ENCODE results near the gene CCDC85B. TPM values are rescaled to one million over a fixed set of nuclear protein-coding genes. Genes with fewer than 3 reads are reported as not detected.

The CCDC85B gene
- polyA plus RNA-seq, 1 experiment: 33.4 TPM

DNA sequence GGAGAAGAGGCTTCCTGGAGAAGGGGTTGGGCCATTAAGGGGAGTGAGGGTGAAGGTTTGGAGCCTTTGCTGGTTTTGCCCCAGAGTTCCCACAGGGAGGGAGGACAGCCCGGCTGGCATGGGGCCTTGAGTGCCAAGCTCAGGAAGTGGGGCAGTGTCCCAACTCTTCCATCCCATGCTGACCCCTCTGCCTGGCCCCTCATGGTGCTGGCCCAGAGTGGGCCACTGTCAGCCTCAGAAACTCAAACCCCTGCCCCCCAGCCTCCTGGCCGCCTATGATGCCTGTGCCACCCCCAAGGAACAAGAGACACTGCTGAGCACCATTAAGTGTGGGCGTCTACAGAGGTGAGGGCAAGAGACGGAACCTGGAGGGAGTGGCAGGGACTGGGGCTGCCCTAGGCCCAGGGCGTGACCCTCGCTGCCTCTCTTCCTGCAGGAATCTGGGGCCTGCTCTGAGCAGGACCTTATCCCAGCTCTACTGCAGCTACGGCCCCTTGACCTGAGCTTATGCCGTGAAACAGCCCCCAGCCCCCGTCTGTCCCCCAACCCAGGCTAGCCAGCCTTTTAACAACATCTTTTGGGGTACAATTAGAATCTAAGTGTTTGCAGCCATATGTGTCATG, 24.8 kb upstream of the CCDC85B start:
- ChIA-PET CTCF (interaction anchor here (0.9 to 1.6 kb wide), 3 partner anchors 19 to 146 kb away, joined by 3 to 8 read pairs (median 4); partner anchors contain the start of gene FIBP), POLR2A (interaction anchor here (0.6 kb wide), 1 partner anchor 9 kb away, joined by 4 read pairs; no protein-coding TSS in a partner anchor)
- Histone ChIP-seq H3K27me3 (ENCODE audit: control insufficient read depth, insufficient read depth, low read length) (no peaks in the 10 kb centered on the region), H3K4me3 (ENCODE audit: low read depth, low read length) (no peak overlapping the region), H3K36me3 (ENCODE audit: control insufficient read depth, insufficient read depth, low read length) (peaks cover 55% of the 10 kb centered on the region)
- TF ChIP-seq CTCF (IDR thresholded peaks at IDR 0.05; ENCODE audit: insufficient read depth, low read depth, low read length): no peak
- no peak for DNase-seq (ENCODE audit: low read depth)

GRCh38 chr11:65866509-65867283, 23.8 kb upstream of the CCDC85B start:
- ChIA-PET POLR2A (interaction anchor here (0.6 kb wide), 1 partner anchor 49 kb away, joined by 3 read pairs; no protein-coding TSS in a partner anchor), CTCF (interaction anchor here (0.9 to 1.6 kb wide), 3 partner anchors 18 to 147 kb away, joined by 3 to 8 read pairs (median 4); partner anchors contain the start of gene FIBP)
- no peak for TF ChIP-seq CTCF (IDR thresholded peaks at IDR 0.05; ENCODE audit: insufficient read depth, low read depth, low read length)
- H3K36me3 ChIP-seq (ENCODE audit: control insufficient read depth, insufficient read depth, low read length): peaks cover 58% of the 10 kb centered on the region
- no peaks in the 10 kb centered on the region for H3K27me3 ChIP-seq (ENCODE audit: control insufficient read depth, insufficient read depth, low read length)
- no peak for DNase-seq (ENCODE audit: low read depth)
- no peak overlapping the region for H3K4me3 ChIP-seq (ENCODE audit: low read depth, low read length)

GRCh38 chr11:65867284-65868071, 23.0 kb upstream of the CCDC85B start:
- ChIA-PET POLR2A (no interaction called here), CTCF (interaction anchor here (1.1 kb wide), 1 partner anchor 22 kb away, joined by 5 read pairs; the partner anchor contains the start of gene FIBP)
- TF ChIP-seq CTCF (IDR thresholded peaks at IDR 0.05; ENCODE audit: insufficient read depth, low read depth, low read length): no peak
- DNase-seq (ENCODE audit: low read depth): no peak
- no peaks in the 10 kb centered on the region for H3K27me3 ChIP-seq (ENCODE audit: control insufficient read depth, insufficient read depth, low read length)
- H3K36me3 ChIP-seq (ENCODE audit: control insufficient read depth, insufficient read depth, low read length): peaks cover 54% of the 10 kb centered on the region
- H3K4me3 ChIP-seq (ENCODE audit: low read depth, low read length): no peak overlapping the region

DNA sequence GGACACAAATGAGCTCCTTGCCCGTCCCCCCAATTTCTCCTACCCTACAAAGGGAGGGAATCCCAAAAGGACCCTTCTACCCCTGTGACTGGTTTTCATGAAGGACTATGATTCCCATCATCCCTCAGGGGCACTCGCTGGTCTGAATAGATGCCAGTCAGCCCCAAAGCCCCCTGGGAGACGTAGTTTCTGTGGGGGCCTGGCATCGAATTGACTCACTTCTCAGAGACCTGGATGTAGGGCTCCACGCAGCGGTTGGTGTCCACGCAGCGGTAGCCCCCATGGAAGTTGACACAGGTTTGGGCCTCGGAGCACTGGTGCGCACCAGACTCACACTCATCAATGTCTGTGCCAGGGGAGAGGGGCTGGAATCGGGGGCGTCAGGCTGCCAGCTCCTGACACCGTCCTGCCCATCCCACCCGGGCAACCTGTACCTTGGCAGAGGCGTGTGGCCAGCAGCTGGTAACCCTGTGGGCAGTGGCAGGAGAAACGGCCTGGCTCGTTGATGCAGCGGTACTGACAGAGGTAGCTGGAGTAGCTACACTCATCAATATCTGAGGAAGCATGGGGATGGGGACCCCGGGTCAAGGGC, 22.3 kb upstream of the CCDC85B start:
- CTCF ChIA-PET: interaction anchor here (1.0 to 6.9 kb wide), 4 partner anchors 8 to 21 kb away, joined by 3 to 70 read pairs (median 36); partner anchors contain the start of genes FIBP and MUS81
- no peak for DNase-seq (ENCODE audit: low read depth)

More for the DNA sequence above, 22.3 kb upstream of the CCDC85B start:
- TF ChIP-seq CTCF (IDR thresholded peaks at IDR 0.05; ENCODE audit: insufficient read depth, low read depth, low read length): no peak
- no peak overlapping the region for H3K4me3 ChIP-seq (ENCODE audit: low read depth, low read length)
- POLR2A ChIA-PET: interaction anchor here (0.6 kb wide), 1 partner anchor 10 kb away, joined by 4 read pairs; the partner anchor contains the start of gene CFL1
- H3K27me3 ChIP-seq (ENCODE audit: control insufficient read depth, insufficient read depth, low read length): no peaks in the 10 kb centered on the region
- peaks cover 49% of the 10 kb centered on the region for H3K36me3 ChIP-seq (ENCODE audit: control insufficient read depth, insufficient read depth, low read length)
